ENCODE measurements around the gene P2RY12. TPM values are rescaled to one million over a fixed set of nuclear protein-coding genes. Genes with fewer than 3 reads are reported as not detected.

The P2RY12 gene
- total RNA-seq, 1 experiment from 2014 or later = not detected

DNA sequence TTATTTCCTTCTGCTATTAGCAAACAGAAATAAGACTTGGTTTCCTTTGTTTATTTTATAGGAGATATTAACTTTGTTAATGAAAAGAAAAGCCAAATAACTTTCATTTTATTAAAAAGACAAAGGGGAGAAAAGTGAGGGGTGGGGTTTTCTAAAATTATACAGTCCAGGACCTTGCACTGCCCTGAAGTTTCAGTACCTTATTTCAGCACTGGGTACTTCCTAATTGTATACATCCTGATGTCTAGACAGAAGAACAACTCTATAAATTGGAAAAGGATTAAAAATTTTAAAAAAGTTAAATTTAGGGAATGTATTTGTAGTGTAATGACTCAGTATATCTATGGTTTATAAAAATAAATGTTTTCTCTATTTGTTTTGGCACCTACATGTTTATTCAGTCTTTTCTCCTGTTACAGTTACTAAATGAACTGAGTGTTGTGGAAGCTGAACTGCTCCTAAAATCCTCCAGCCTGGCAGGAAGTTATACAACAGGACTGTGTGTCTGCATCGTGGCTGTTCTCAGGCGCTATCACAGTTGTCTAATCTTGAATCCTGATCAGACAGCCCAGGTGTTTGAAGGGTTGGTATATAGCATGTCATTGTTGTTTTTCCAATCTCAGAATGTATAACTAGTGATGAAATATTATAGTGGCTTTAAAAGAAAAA is 27.6 kb downstream of the P2RY12 start:
- no peak for DNase-seq (ENCODE audit: low spot score)
- in situ Hi-C loops (cut with HindIII; ENCODE audit: low sequenced_read_pairs) = no loop called here

DNA sequence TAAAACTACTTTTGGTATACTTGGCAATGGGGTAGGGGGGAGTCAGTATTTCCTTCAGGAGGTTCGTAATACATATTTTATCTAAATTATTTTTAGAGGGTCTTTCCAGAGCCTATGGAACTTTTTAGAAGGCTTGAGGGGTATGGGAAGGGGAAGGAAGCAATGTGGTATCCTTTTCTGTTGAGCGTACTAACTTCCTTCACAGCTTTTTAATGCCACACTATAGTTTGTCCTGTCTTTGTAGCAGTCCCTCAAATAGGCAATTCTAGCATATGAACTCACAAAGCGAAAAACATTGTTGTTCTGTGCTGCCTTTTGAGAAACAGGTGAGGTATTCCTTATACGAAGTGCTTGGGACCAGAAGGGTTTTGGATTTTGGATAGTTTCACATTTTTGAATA is 32.9 kb downstream of the P2RY12 start:
- DNase-seq (ENCODE audit: low spot score) = no peak
- in situ Hi-C loops (cut with HindIII; ENCODE audit: low sequenced_read_pairs) = no loop called here

DNA sequence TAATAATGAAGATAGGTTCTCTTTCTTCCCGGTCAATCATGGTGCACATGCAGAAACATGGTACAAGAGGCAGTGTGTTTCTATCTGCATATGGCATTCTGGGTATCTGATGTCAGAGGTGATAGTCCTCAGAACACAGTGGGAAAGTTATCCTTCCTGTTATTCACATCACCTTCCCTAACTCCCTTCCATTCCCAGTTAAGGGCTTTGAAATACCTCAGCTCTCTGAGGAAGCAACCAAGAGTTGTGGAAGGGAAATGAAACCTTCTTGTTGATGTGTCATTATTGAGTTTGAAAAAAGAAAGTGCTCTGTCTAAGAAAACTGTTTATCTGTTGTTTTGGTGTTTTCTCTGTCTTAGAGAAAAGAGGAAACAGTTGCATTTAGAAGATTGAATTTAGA is 33.3 kb downstream of the P2RY12 start:
- in situ Hi-C loops (cut with HindIII; ENCODE audit: low sequenced_read_pairs) = no loop called here

DNA sequence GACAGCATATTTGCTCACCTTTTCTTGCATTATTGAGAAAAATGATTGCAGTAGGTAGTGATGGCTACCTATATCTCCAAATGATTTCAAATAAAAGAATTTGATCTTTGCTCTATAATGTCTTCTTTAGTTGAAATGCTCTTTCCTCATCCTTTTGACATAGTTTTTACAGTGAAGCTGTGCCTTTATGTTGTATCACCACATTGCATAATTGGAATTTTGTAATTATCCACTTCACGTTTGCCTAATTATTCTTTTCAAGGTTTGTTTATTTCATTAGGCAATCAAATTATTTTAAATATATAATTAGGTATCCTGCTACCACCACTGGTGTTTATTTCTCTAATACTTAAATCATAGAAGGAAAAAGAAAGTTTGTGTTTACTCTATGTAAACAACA is 33.9 kb downstream of the P2RY12 start:
- DNase-seq (ENCODE audit: low spot score) = no peak
- in situ Hi-C loops (cut with HindIII; ENCODE audit: low sequenced_read_pairs) = no loop called here

More for the DNA sequence above, 33.3 kb downstream of the P2RY12 start:
- DNase-seq (ENCODE audit: low spot score) = no peak

DNA sequence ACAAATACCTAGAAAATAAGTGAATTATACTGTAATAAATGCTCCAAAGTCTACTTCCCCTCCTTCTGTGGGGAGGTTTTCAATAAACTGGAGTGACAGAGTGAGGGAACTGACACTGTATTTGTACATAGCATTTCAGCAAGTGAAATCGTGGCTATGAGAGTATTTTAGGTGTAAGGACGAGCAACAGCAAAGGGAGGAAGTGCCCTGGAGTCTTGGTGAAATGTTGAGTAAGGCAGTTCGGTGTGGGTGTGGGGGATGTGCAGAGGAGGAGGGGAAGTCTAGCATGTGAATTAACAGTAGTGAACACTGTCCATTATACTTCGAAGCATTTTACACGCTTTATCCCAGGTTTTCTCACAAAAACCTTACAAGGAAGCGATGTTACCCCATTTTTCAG is 37.1 kb downstream of the P2RY12 start:
- no peak for DNase-seq (ENCODE audit: low spot score)
- in situ Hi-C loops (cut with HindIII; ENCODE audit: low sequenced_read_pairs) = no loop called here

DNA sequence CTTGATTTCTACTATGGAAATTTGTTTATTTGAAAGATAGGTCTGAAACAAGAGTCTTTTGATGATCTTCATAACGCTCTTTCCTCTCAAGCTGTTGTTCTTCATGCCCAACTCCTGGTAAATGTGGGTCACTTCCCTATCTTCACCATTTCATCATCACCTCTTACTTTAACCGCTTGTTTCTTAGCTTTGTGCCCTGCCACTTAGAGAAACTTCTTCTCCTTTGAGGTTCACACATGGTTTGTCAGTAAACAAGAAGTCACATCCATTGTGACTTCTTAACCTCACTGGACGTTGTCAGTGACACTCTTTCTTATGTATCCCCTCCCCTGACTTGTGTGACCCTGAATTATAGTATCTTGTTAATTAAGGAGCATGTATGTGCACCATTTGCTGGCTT is 38.3 kb downstream of the P2RY12 start:
- in situ Hi-C loops (cut with HindIII; ENCODE audit: low sequenced_read_pairs) = no loop called here
- DNase-seq (ENCODE audit: low spot score) = no peak

DNA sequence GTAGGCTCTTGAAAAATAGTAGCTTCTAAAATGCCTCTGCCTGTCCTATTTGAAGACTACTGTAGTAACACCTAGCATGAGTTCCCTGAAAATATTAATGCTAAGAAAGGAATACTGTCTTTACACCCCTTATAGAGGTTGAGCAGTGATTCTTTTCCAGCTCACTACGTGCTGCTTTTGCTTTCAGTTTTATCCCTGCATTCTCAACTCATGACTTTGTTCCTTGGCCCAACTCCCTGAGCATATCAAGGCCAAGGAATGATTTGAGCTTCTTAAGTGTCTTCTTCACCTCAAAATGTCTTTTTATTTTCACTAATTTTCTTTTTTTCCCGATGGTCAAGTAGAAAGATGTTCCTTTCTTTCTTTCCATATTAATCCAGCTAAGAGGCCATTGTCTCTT is 38.7 kb downstream of the P2RY12 start:
- in situ Hi-C loops (cut with HindIII; ENCODE audit: low sequenced_read_pairs) = no loop called here
- DNase-seq (ENCODE audit: low spot score) = no peak

DNA sequence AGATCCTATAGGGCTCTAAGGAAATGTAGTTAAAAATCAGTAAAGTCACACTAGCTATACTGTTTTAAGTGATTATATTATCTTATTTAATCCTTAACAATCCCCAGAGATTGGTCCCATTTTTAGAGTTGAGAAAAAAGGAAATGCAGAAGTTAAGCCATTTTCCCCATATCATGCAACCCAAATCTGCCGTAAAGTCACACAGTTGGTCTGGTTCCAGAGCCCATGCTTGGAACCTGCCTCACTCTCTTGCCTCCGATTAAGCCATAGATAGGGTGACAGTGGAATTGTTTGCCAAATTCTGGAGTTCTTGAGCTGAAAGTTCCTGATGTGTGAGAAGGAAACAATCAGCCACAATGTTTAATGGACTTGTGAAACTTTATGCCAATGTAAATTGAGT is 52.9 kb downstream of the P2RY12 start:
- no peak for DNase-seq (ENCODE audit: low spot score)
- in situ Hi-C loops (cut with HindIII; ENCODE audit: low sequenced_read_pairs) = no loop called here

DNA sequence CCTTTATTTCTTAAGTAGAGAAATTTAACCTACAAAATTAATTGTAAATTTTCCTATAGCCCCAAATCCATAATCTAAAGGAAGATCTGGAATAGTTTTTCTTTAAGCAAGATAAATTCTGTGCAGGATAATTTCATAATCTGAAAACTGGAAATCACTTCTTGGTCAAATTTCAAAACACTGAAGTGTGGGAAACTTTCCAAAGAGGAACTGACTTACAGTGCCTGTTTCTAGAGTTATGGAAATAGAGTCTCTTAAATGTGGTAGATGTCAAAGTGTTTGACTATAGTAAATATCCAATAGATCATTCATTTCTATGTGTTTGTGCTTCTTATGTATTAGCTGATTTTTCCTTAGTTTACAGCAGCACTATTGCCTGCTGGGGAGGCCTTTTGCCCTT is 53.7 kb downstream of the P2RY12 start:
- no peak for DNase-seq (ENCODE audit: low spot score)
- in situ Hi-C loops (cut with HindIII; ENCODE audit: low sequenced_read_pairs) = no loop called here

DNA sequence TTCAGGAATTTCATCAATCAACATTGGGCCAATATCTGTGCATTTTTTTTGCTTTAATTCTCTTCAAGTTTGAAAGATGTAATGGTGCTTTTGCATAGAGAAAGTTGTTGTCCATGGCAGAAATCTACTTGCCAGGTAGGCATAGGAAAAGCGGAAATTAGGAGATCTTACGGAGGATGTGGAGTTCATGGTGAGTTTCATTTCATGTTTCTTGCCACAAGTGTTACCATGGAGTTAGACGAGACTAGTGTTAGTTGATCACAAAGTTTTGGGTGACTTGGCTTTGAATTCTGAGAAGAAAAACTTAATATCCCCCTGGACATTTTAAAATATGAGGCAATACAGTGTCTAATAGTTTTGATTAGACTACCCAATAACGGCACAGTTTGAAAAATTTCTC is 54.2 kb downstream of the P2RY12 start:
- no peak for DNase-seq (ENCODE audit: low spot score)
- in situ Hi-C loops (cut with HindIII; ENCODE audit: low sequenced_read_pairs) = no loop called here

DNA sequence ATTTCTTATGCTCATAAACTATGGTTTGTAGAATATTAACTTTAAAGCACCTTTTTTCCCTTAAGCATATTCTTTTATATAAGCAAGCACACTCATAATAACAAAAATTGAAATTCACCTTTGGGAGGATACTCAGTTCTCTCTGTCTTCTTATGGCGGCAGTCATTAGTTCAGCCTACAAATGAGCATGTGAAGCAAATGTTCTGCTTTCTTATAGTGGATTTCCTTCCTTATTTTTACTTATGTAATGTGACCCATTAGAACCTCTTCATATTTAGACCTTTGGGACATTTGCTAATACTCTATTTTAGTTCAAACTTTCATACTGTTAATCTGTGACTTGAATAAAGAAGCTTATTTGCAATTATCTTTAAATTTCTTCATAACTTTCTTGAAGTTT is 55.2 kb downstream of the P2RY12 start, which contains the start of gene P2RY13:
P2RY13 (minus strand) TSS at position 187 of the 400 bp plus-strand sequence; CDS start at position 166, 21 bp downstream.
- DNase-seq (ENCODE audit: low spot score) = no peak
- in situ Hi-C loops (cut with HindIII; ENCODE audit: low sequenced_read_pairs) = no loop called here

DNA sequence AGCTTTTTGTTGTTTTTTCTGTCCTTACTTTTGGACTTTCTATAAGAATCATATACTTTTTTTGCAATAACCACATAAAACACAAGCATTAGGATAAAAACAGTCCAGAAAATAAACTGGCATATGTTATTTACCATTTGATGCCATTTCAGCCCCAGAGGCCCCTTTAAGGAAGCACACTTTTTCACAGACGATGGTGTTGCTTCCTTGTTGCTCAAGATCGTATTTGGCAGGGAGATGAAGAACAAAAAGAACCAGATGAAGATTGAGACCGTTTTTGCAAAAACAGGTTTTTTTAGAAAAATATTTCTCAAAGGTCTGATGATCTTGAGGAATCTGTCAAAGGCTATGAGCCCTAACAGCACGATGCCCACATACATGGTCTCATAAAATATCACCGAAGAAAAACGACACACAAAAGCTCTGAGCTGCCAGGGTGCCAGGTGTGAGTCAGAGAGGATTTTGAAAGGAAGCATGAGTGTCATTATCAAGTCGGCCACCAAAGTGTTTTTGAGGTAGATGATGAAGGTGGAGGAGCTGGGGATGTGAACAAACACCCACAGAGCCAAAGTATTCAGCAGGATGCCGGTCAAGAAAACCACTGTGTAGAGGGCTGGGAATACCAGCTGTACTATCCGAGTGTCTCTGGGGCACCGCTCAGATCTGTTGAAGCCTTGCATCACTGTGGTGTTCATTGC is 56.1 kb downstream of the P2RY12 start:
- in situ Hi-C loops (cut with HindIII; ENCODE audit: low sequenced_read_pairs) = no loop called here
- DNase-seq (ENCODE audit: low spot score) = no peak

DNA sequence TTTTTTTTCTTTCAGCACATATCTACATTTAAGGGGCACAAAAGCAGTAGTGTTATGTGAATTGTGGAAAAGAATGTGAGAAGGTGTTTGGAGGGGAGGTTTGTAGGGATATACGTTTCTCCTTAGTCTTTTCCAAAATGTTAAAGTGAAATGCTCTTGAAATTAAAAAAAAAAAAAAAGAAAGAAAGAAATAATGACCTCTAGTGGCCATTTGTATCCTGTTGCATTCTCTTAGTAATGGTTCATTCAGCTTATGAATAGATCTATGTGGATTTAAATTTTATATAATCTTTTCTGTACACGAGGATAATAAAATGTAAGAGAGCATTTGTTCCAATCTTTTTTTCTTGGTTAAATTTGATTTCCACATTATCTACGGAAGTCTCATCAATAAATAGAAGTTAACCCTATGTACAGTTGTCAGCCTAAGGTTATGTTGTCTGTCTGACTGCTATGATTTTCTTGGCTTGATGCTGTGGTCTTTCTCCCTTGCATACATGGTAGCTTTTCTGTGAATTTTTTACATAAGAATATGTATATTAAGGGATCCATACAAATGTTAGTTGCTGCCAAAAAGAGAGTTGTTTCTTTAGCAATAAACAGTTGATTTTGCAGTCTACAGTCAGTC is 56.9 kb downstream of the P2RY12 start:
- in situ Hi-C loops (cut with HindIII; ENCODE audit: low sequenced_read_pairs) = no loop called here
- DNase-seq (ENCODE audit: low spot score) = no peak

DNA sequence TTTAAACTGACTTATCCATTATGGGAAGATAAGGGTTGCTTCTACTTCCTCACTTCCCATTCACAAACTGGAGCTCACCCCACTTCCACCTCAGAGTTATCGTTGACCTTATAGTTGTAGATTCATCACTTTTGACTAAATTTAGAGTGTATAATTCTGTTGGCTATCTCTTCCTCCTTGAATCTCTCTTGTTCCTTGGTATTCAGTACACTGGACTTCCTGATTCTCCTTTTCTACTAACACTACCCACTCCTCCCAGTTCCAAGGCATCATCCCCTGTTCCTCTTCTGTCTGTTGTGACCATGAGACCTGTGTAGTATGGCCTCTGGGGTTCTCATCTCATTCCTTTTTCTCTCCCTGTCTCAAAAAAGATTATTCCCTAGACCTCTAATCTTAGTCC is 62.0 kb downstream of the P2RY12 start:
- in situ Hi-C loops (cut with HindIII; ENCODE audit: low sequenced_read_pairs) = no loop called here
- DNase-seq (ENCODE audit: low spot score) = no peak

DNA sequence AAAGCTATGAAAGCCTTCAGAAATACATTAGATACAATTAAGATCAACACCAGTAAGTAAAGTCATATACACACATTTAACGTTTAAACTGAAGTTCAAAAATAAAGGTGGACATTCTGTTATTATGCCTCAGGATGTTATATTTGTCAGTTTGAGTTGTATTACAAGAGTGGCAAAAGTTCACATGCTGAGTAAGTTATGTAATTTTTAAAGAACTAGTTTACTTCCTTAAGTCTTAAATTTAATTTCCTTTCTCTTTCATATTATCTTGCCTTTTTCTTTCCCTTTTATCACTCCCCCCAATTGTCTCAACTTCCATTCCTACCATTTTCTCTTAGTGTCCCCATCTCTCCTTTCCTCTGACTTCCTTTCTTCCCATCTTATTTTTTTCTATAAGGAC is 63.0 kb downstream of the P2RY12 start:
- no peak for DNase-seq (ENCODE audit: low spot score)
- in situ Hi-C loops (cut with HindIII; ENCODE audit: low sequenced_read_pairs) = no loop called here

DNA sequence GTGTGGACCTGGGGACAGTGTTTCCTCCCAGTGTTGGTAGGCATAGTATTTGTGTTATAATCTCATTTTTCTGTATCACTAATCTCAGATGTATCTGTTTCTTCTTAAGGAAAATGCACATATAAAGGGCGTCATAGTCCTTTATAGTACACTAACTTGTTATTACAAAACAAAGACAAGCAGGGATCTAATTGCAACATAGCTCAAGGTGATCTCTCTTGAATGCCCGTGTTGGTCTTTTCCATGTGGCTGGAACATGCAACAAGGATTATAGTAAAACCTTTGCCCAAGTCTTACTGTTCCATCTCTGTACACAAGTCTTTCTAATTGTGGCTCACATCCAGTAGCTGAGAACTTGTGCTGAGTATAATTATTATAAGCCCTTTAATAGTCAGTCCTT is 64.4 kb downstream of the P2RY12 start:
- no peak for DNase-seq (ENCODE audit: low spot score)
- in situ Hi-C loops (cut with HindIII; ENCODE audit: low sequenced_read_pairs) = no loop called here

DNA sequence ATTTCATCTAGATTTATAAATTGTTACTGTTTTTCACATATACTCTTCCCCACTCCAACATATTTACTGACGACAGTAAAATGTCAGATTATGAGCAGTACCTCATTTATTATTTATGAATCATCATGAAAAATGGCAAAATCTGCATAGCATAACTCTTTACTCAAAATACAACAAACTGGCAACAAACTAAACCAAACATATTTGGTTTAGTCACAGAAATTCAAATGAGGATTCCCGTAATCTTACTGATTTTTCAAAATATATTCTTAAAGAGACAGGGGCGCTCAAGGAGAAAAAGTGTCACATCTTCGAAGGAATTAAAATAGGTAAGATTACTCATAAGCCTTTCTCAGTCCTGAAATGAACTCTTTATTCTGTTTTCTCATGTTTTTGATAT is 64.9 kb downstream of the P2RY12 start:
- in situ Hi-C loops (cut with HindIII; ENCODE audit: low sequenced_read_pairs) = no loop called here
- DNase-seq (ENCODE audit: low spot score) = no peak

DNA sequence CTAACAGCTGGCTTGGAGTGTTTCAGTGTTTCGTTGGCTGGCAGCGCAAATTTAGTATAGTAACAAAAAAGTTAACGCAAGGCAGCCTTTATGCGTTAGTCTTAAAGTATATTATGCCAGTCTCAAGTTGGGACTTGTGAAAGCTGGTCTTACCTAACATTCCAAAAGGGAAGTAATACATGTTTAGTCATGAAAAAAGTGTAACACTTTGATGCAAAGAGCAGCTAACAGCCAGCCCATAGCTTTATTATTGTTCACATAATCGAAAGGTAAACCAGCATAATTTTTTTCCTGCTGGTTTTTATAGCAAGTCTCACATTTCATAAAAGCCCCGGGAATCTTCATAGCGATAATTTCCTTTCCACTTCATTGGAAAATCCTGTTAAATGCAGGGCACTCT is 65.6 kb downstream of the P2RY12 start:
- DNase-seq (ENCODE audit: low spot score) = no peak
- in situ Hi-C loops (cut with HindIII; ENCODE audit: low sequenced_read_pairs) = no loop called here

DNA sequence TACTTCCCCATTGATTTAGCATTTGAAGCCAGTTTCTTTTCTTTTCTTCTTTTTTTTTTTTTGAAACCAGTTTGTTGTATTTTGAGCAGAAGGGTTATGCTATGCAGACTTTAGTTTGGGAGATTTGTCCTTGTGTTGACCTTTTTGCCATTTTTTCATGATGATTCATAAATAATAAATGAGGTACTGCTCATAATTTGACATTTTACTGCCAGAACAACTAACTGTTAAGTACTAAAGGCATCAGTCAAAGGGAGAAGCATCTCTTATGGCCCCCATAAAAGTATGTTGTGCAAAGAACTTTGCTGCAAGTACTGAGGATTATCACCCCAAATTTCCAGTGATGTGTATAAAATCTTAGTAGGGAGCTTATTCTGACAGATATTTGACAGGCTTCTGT is 66.2 kb downstream of the P2RY12 start:
- no peak for DNase-seq (ENCODE audit: low spot score)
- in situ Hi-C loops (cut with HindIII; ENCODE audit: low sequenced_read_pairs) = no loop called here

DNA sequence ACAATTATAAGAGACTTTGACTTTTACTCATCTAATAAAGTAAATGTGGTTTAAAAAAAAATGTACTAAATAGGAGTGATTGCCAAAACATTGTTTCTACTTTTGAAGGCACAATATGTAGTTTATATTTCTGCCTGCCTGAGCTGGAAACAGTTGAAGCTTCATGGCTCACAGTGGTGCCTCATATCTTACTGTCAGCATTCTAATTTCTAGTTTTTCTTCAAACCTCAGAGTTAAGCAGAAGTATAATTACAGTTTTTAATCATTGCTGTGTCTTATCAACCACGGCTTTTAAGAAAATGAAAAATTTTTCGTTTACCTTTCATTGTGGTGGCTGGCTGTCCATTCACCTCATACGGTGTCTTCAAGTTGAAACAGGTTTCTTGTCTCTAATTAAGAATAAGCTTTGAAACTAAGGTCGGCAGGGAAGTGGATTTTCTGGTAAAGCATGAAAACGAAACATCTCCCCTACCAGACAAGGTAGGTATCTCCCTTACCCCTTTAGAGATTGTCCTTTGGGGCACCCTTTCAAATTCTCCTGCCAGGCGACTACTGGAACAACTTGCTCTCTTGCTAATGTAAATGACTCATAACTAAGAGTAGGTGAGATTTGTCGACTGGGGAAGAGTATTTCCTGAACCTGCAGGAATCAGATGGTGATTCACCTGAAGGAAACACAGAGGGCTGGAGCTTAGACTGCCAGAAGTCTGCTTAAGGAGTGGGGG is 68.1 kb downstream of the P2RY12 start, which contains the start of gene GPR87:
GPR87 (minus strand) TSS at position 554 of the 725 bp plus-strand sequence. CDS start 16,720 bp downstream, outside the sequence.
- DNase-seq (ENCODE audit: low spot score) = no peak

More for the DNA sequence above, 68.1 kb downstream of the P2RY12 start, which contains the start of gene GPR87:
- in situ Hi-C loops (cut with HindIII; ENCODE audit: low sequenced_read_pairs) = no loop called here

Measured in G401 (cell line).